HG03354 (cell line): Measurements from ENCODE around the gene OR1B1.
"Not testable (repeated sequence)": the region's sequence is repeated elsewhere in the genome, so short reads cannot be mapped to it uniquely, and the experiment has no call there.

Experiments used
- ATAC-seq: cut with Tn5 transposase; IDR thresholded peaks from one replicate; pipeline ENCODE4 v1.9.1; 2021; ENCODE audit warnings: mild to moderate bottlenecking; ENCODE audit not compliant: unreplicated experiment, poor library complexity, severe bottlenecking

OR1B1 gene

GRCh38 chr9:122657527-122657926, at the start of gene OR1B1:
OR1B1 (minus strand) TSS chr9:122657627.
- ATAC-seq, result no peak

- ATAC-seq, result no peak
These were observed 38.3 kb upstream of the OR1B1 start for GRCh38 chr9:122695696-122696095.

- no peak for ATAC-seq
These were observed 27.4 kb upstream of the OR1B1 start for GRCh38 chr9:122684851-122685250.

- no peak for ATAC-seq
These were observed 15.1 kb upstream of the OR1B1 start for GRCh38 chr9:122672481-122672880.

GRCh38 chr9:122661416-122661815, 4.0 kb upstream of the OR1B1 start, which contains the start of gene OR1L1:
OR1L1 (plus strand) TSS chr9:122661716; CDS start chr9:122661716, 0 bp downstream.
- ATAC-seq, result no peak

GRCh38 chr9:122656378-122656777, 1.0 kb downstream of the OR1B1 start:
- no peak for ATAC-seq

GRCh38 chr9:122642226-122642625, 15.2 kb downstream of the OR1B1 start:
- ATAC-seq, result no peak

- ATAC-seq, result no peak
These were observed 37.4 kb downstream of the OR1B1 start for GRCh38 chr9:122619996-122620395.

GRCh38 chr9:122614362-122614761, 43.1 kb downstream of the OR1B1 start, which contains the start of gene OR1Q1:
OR1Q1 (plus strand) TSS chr9:122614738; CDS start chr9:122614738, 0 bp downstream.
- ATAC-seq, result no peak

- no peak for ATAC-seq
These were observed 47.6 kb downstream of the OR1B1 start for GRCh38 chr9:122609804-122610203.

- no peak for ATAC-seq
These were observed 50.8 kb downstream of the OR1B1 start for GRCh38 chr9:122606587-122606986.

GRCh38 chr9:122605691-122606090, 51.7 kb downstream of the OR1B1 start:
- ATAC-seq, result no peak

- not testable (repeated sequence) for ATAC-seq
These were observed 74.1 kb downstream of the OR1B1 start, which contains the start of gene OR1L8 for GRCh38 chr9:122583284-122583683. OR1L8 (minus strand) TSS chr9:122583384; CDS start chr9:122568477, 14,907 bp downstream.

- no peak for ATAC-seq
These were observed 77.1 kb downstream of the OR1B1 start for GRCh38 chr9:122580360-122580759.

- no peak for ATAC-seq
These were observed 77.6 kb downstream of the OR1B1 start for GRCh38 chr9:122579874-122580273.
